ENCODE measurements around the gene PCP2. TPM values are rescaled to one million over a fixed set of nuclear protein-coding genes. Genes with fewer than 3 reads are reported as not detected.

Gene PCP2
- total and polyA plus RNA-seq, 7 donors = 0.20 TPM; not detected in 6

DNA sequence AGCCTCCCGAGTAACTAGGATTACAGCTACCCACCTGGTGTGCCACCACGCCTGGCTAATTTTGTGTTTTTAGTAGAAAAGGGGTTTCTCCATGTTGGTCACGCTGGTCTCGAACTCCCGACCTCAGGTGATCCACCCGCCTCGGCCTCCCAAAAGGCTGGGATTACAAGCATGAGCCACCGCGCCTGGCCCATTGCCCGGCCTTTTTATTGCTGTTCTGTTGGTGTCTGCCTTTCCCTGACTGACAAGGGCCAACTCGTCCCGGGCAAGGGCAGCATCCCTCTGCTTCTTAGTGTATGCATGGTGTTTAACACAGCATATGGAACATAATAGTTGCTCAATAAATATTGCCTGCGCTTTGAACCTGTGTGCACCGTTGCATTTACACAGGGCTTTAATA lies 29.1 kb upstream of the PCP2 start:
- no peaks in the 10 kb centered on the region for H3K9me3 ChIP-seq
- intact Hi-C loops (cut with DNase I) = loop anchor here in 1 of 2 donors (5.0 kb wide), 1 partner anchor 435 kb away; no protein-coding TSS in a partner anchor
- no peak overlapping the region for H3K4me3 ChIP-seq
- DNase-seq (no peak), ATAC-seq (no peak)
- TF ChIP-seq, protein P1, sequence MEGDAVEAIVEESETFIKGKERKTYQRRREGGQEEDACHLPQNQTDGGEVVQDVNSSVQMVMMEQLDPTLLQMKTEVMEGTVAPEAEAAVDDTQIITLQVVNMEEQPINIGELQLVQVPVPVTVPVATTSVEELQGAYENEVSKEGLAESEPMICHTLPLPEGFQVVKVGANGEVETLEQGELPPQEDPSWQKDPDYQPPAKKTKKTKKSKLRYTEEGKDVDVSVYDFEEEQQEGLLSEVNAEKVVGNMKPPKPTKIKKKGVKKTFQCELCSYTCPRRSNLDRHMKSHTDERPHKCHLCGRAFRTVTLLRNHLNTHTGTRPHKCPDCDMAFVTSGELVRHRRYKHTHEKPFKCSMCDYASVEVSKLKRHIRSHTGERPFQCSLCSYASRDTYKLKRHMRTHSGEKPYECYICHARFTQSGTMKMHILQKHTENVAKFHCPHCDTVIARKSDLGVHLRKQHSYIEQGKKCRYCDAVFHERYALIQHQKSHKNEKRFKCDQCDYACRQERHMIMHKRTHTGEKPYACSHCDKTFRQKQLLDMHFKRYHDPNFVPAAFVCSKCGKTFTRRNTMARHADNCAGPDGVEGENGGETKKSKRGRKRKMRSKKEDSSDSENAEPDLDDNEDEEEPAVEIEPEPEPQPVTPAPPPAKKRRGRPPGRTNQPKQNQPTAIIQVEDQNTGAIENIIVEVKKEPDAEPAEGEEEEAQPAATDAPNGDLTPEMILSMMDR (IDR thresholded peaks at IDR 0.05) = no peak
- H3K4me1 ChIP-seq = no peaks in the 10 kb centered on the region
- no peak overlapping the region for H3K27ac ChIP-seq
- H3K36me3 ChIP-seq (ENCODE audit: insufficient read depth in 1 of 2, low read depth in 1 of 2) = no peaks in the 10 kb centered on the region
- peaks cover 0 to 2% (median 0%) of the 10 kb centered on the region in 3 donors for H3K27me3 ChIP-seq (ENCODE audit: insufficient read depth in 3 of 3, low read length in 2 of 3)
- 70 to 80% (median 77%) methylated on average over 14 of the region's 14 CpGs for WGBS, 3 donors

DNA sequence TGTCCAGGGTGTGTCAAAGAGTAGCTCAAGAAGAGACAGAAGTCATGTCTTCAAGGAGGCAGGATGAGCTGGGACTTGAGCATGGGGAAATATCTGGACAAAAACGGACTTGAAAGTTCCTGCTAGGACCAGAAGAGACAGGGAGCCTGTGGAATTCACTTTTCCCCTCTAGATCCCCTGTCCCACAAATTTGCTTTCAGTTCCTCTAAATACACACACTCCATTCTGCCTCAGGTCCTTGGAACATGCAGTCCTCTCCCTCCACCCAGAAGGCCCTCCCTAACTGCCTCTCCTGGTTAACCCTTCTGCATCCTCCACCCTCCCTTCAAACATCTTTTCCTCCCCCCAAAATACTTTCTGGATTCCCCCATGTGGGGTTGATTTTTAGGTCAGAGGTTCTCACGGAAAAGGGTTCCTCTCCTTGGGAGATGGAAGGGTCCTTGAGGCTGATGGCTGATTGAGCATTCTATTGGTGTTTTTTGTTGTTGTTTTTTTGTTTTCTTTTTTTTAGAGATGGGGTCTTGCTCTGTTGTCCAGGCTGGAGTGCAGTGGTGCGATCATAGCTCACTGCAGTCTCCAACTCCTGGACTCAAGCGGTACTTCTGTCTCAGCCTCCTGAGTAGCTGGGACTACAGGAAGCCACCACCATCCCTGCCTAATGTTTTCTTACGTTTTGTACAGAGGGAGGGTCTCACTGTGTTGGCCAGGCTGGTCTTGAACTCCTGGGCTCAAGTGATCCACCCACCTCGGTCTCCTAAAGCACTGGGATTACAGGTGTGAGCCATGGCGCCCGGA lies 28.4 kb upstream of the PCP2 start:
- Histone ChIP-seq H3K4me3 (no peak overlapping the region), H3K9me3 (no peaks in the 10 kb centered on the region), H3K27me3 (ENCODE audit: insufficient read depth in 3 of 3, low read length in 2 of 3) (peaks cover 0 to under 1% (median 0%) of the 10 kb centered on the region in 3 donors), H3K36me3 (ENCODE audit: insufficient read depth in 1 of 2, low read depth in 1 of 2) (no peaks in the 10 kb centered on the region), H3K4me1 (no peaks in the 10 kb centered on the region), H3K27ac (no peak overlapping the region)
- TF ChIP-seq, protein P1 (IDR thresholded peaks at IDR 0.05) = no peak
- DNase-seq (no peak), ATAC-seq (no peak)
- WGBS, 3 donors = 73 to 75% (median 74%) methylated on average over 8 of the region's 8 CpGs
- intact Hi-C loops (cut with DNase I) = loop anchor here in 1 of 2 donors (5.0 kb wide), 1 partner anchor 435 kb away; no protein-coding TSS in a partner anchor

DNA sequence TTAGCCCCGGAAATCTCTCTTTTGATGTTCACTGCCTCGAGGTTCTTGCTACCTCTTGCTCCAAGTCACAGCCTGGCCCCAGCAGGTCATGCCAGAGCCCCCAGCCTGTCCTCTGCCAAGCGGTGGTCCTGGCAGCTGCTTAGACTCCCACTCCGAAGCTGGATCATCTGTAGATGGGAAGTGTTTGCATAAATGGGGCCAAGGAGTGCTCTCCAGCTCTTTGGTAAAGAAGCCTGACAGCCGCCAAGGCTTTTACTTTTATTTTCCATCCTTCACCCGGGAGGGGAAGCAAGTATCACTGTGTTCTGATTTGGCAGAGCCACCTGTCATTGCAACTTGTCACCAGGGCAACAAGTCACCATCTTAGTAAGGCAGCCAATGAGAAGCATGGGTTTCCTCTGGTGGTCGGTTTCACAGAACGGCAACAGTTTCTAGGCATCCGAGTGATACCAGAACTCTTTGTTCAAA lies 24.7 kb upstream of the PCP2 start:
- WGBS, 3 donors = 21 to 25% (median 23%) methylated on average over 9 of the region's 9 CpGs
- Histone ChIP-seq H3K4me1 (no peaks in the 10 kb centered on the region), H3K27ac (no peak overlapping the region), H3K9me3 (no peaks in the 10 kb centered on the region), H3K36me3 (ENCODE audit: insufficient read depth in 1 of 2, low read depth in 1 of 2) (no peaks in the 10 kb centered on the region), H3K27me3 (ENCODE audit: insufficient read depth in 3 of 3, low read length in 2 of 3) (no peaks in the 10 kb centered on the region), H3K4me3 (no peak overlapping the region)
- intact Hi-C loops (cut with DNase I) = no loop called here
- ATAC-seq (no peak), DNase-seq (no peak)
- TF ChIP-seq, protein P1 (IDR thresholded peaks at IDR 0.05) = no peak

DNA sequence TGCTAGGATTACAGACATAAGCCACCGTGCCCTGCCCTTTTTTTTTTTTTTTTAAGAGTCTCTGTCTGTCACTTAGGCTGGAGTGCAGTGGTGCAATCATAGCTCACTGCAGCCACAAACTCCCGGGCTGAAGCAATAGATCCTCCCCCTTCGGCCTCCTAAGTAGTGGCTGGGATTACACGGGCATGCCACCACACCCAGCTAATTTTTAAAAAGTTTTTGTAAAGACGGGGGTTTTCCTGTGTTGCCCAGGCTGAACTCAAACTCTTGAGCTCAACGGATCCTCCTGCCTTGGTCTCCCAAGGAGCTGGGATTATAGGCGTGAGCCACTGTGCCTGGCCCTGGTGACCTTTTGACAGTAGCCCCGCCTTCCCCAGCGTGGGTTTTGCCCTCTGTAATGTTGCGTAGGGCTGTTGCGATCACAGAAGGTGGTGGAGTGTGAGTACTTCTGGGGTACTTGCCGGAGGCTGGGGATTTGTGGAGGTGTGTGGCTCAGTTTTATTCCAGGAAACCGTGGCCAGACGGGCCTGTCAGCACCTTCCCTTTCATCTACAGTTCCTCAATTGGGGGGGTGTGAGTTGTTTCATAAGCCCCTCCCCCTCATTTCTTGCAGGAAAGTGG lies 23.7 kb upstream of the PCP2 start:
- intact Hi-C loops (cut with DNase I) = no loop called here
- ATAC-seq = no peak
- TF ChIP-seq, protein P1 (IDR thresholded peaks at IDR 0.05) = no peak
- Histone ChIP-seq H3K4me1 (peaks cover 3% of the 10 kb centered on the region), H3K27ac (no peak overlapping the region), H3K27me3 (ENCODE audit: insufficient read depth in 3 of 3, low read length in 2 of 3) (no peaks in the 10 kb centered on the region), H3K4me3 (no peak overlapping the region), H3K36me3 (ENCODE audit: insufficient read depth in 1 of 2, low read depth in 1 of 2) (no peaks in the 10 kb centered on the region), H3K9me3 (no peaks in the 10 kb centered on the region)
- peak in 1 of 2 donors; percentile 19 for DNase-seq
- 30 to 43% (median 36%) methylated on average over 14 of the region's 14 CpGs for WGBS, 3 donors

Data from psoas muscle (tissue), 8 donors.